MCF 10A (cell line): Measurements from ENCODE around the gene CDH11. TPM values are rescaled to one million over a fixed set of nuclear protein-coding genes. Genes with fewer than 3 reads are reported as not detected.

Experiments
- BruUV-seq: library from RNA; stranded (reverse); fragments of 400-500 nt; replicated peaks from 2 replicates; lab custom pipeline; 2021; lab: Mats Ljungman, UMichigan
- CTCF ChIA-PET: fragments of 300-600 bp; sonication (Branson Sonifier 250); formaldehyde crosslinking; extraction: SDS; loops from one replicate; lab custom pipeline; 2021; ENCODE audit warnings: antibody characterized with exemption, inconsistent platforms; lab: Yijun Ruan, JAX
- POLR2A ChIA-PET: fragments of 300-600, 350-650 bp; sonication (Branson Sonifier 250); formaldehyde crosslinking; extraction: SDS; loops from one replicate; lab custom pipeline; 2020; ENCODE audit warnings: antibody characterized with exemption, inconsistent platforms; lab: Yijun Ruan, JAX
- DNase-seq: peaks from one replicate; pipeline ENCODE4 v3.0.0-alpha.2; 2018; ENCODE audit not compliant: unreplicated experiment
- H3K27ac Mint-ChIP-seq: one replicate; pipeline ENCODE4 v1.8.0; 2022; ENCODE audit warnings: mild to moderate bottlenecking, low read depth, mixed read lengths; ENCODE audit not compliant: unreplicated experiment
- H3K27me3 Mint-ChIP-seq: one replicate; pipeline ENCODE4 v1.8.0; 2022; ENCODE audit warnings: mixed read lengths; ENCODE audit not compliant: insufficient read depth, unreplicated experiment
- H3K36me3 Mint-ChIP-seq: one replicate; pipeline ENCODE4 v1.8.0; 2022; ENCODE audit warnings: mild to moderate bottlenecking, moderate library complexity, mixed read lengths; ENCODE audit not compliant: insufficient read depth, unreplicated experiment
- H3K4me1 Mint-ChIP-seq: one replicate; pipeline ENCODE4 v1.8.0; 2022; ENCODE audit warnings: mixed read lengths; ENCODE audit not compliant: insufficient read depth, unreplicated experiment
- H3K4me3 Mint-ChIP-seq: one replicate; pipeline ENCODE4 v1.8.0; 2022; ENCODE audit warnings: mild to moderate bottlenecking, moderate library complexity, mixed read lengths; ENCODE audit not compliant: unreplicated experiment
- H3K9me3 Mint-ChIP-seq: one replicate; pipeline ENCODE4 v1.8.0; 2022; ENCODE audit warnings: mixed read lengths; ENCODE audit not compliant: unreplicated experiment
- intact Hi-C: fragments of 100-400 bp; cut with micrococcal nuclease; formaldehyde crosslinking; loops from 2 replicates; pipeline ENCODE4 v1.14.1; 2022
- total RNA-seq: library from RNA; stranded (reverse); gene quantifications from 2 replicates; pipeline ENCODE4 v1.2.3, GENCODE V29; 2022
- TF ChIP-seq, protein P1 (sequence below): fragments of 200-600 bp; IDR thresholded peaks from one replicate; pipeline ENCODE4 v1.8.0; 2022; ENCODE audit warnings: antibody characterized with exemption, mild to moderate bottlenecking; ENCODE audit not compliant: unreplicated experiment

Gene CDH11
- total RNA-seq, 1 experiment from 2014 or later = 0.33 TPM

DNA sequence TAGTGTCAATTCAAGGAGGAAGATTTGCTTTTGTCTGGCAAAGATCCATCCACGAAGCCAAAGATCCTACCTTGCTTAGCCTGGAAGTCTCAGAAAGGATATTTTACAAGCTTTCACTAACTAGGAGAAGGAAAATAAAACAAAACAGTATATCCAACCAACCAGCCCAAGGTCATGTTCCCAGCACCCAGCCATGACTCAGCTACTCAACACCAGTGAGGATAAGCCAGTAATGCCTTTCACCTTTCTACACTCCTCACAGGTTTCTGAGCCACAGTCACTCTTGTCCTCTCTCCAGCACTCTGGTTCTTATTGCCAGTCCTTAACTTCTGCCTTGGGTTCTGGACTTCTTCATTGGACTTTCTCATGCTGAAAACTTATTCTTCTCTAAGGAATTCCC is 116.2 kb downstream of the CDH11 start:
- no TSS peak for BruUV-seq
- TF ChIP-seq, protein P1, sequence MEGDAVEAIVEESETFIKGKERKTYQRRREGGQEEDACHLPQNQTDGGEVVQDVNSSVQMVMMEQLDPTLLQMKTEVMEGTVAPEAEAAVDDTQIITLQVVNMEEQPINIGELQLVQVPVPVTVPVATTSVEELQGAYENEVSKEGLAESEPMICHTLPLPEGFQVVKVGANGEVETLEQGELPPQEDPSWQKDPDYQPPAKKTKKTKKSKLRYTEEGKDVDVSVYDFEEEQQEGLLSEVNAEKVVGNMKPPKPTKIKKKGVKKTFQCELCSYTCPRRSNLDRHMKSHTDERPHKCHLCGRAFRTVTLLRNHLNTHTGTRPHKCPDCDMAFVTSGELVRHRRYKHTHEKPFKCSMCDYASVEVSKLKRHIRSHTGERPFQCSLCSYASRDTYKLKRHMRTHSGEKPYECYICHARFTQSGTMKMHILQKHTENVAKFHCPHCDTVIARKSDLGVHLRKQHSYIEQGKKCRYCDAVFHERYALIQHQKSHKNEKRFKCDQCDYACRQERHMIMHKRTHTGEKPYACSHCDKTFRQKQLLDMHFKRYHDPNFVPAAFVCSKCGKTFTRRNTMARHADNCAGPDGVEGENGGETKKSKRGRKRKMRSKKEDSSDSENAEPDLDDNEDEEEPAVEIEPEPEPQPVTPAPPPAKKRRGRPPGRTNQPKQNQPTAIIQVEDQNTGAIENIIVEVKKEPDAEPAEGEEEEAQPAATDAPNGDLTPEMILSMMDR = no peak
- POLR2A ChIA-PET = no interaction called here
- no peaks in the 10 kb centered on the region for H3K36me3 Mint-ChIP-seq
- H3K4me1 Mint-ChIP-seq = no peaks in the 10 kb centered on the region
- intact Hi-C loops = no loop called here
- no peak for DNase-seq
- CTCF ChIA-PET = no interaction called here
- no peak overlapping the region for H3K27ac Mint-ChIP-seq
- H3K9me3 Mint-ChIP-seq = peaks cover 10% of the 10 kb centered on the region
- H3K27me3 Mint-ChIP-seq = no peaks in the 10 kb centered on the region
- no peak overlapping the region for H3K4me3 Mint-ChIP-seq

DNA sequence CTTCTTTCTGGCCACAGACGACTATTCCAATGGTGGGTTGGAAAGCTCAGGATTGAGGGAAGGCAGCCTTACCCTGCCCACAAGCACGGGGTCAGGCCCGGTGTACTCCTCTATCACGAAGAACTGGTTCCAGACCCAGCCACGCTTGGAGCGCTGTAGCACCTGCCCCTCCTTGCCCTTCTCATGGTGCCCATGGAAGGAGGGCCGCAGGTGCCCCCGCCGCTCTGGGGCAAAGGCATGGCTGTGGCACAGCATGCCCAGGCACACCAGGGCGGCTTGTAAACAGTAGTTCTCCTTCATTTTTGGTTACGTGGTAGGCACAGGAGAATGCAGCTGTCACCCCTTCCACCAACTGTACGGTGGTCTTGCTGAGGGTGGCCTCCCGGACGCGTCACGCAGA is 117.3 kb downstream of the CDH11 start:
- TF ChIP-seq, protein P1 = no peak
- DNase-seq = no peak
- BruUV-seq = no TSS peak
- H3K27ac Mint-ChIP-seq = no peak overlapping the region
- ChIA-PET POLR2A (no interaction called here), CTCF (no interaction called here)
- H3K36me3 Mint-ChIP-seq = no peaks in the 10 kb centered on the region
- H3K4me3 Mint-ChIP-seq = no peak overlapping the region
- intact Hi-C loops = no loop called here
- peaks cover 10% of the 10 kb centered on the region for H3K9me3 Mint-ChIP-seq
- no peaks in the 10 kb centered on the region for H3K4me1 Mint-ChIP-seq
- no peaks in the 10 kb centered on the region for H3K27me3 Mint-ChIP-seq

- Mint-ChIP-seq H3K36me3 (no peaks in the 10 kb centered on the region), H3K27ac (no peak overlapping the region), H3K27me3 (no peaks in the 10 kb centered on the region), H3K9me3 (peaks cover 10% of the 10 kb centered on the region), H3K4me1 (no peaks in the 10 kb centered on the region), H3K4me3 (no peak overlapping the region)
- ChIA-PET CTCF (no interaction called here), POLR2A (no interaction called here)
- no TSS peak for BruUV-seq
- DNase-seq = no peak
- TF ChIP-seq, protein P1 = no peak
- intact Hi-C loops = no loop called here
Measured at GRCh38 chr16:65003621-65004020, 118.2 kb downstream of the CDH11 start.

DNA sequence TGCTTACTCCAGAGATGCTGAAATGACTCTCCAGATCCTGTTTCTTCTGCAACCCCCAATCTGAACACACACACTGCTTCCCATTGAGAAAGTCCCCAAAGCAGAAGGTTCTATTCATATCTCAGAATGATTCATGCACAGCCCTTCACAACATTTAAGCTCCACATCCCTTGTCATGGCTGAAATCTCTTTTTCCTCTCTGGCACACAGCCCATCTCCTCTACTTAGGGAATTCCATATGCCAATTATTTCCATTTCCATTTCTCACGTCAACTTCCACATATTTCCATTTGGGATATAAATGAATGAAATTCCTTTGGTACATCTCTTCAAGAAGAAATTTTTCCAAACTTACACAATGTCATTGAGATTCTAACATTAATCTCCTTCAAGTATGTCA is 119.6 kb downstream of the CDH11 start:
- no TSS peak for BruUV-seq
- CTCF ChIA-PET = interaction anchor here (0.7 kb wide), 1 partner anchor 8 kb away, joined by 3 read pairs; no protein-coding TSS in a partner anchor
- peak; percentile 4 for DNase-seq
- POLR2A ChIA-PET = no interaction called here
- H3K36me3 Mint-ChIP-seq = no peaks in the 10 kb centered on the region
- H3K9me3 Mint-ChIP-seq = peaks cover 5% of the 10 kb centered on the region
- no peaks in the 10 kb centered on the region for H3K27me3 Mint-ChIP-seq
- no peaks in the 10 kb centered on the region for H3K4me1 Mint-ChIP-seq
- intact Hi-C loops = no loop called here
- TF ChIP-seq, protein P1 = no peak
- H3K27ac Mint-ChIP-seq = no peak overlapping the region
- H3K4me3 Mint-ChIP-seq = no peak overlapping the region
